PFSK-1 (cell line): ENCODE data around the gene MYRF.

Experiments used
- FOXP2 ChIP-seq: optimal IDR thresholded peaks from 2 replicates; pipeline ENCODE3; 2011; ENCODE audit warnings: borderline replicate concordance, control low read depth, inconsistent platforms; ENCODE audit not compliant: insufficient read depth; ENCODE audit errors: extremely low read length, extremely low read depth
- POLR2AphosphoS5 ChIP-seq: IDR thresholded peaks from 2 replicates; pipeline ENCODE4 v1.6.1; 2012; ENCODE audit warnings: low read depth, mild to moderate bottlenecking, control low read depth, low read length, moderate library complexity
- REST ChIP-seq, 2 experiments: IDR thresholded peaks; 2 replicates each; pipeline versions ENCODE4 v1.6.1 to v1.8.0; 2011 to 2012; ENCODE audit warnings: low read depth in 2 of 2, low read length in 2 of 2, control low read depth in 1 of 2, inconsistent platforms in 1 of 2, mild to moderate bottlenecking in 1 of 2, moderate library complexity in 1 of 2; ENCODE audit not compliant: insufficient read depth in 1 of 2
- SIN3A ChIP-seq: IDR thresholded peaks from 2 replicates; pipeline ENCODE4 v1.6.1; 2012; ENCODE audit warnings: mild to moderate bottlenecking, low read length, moderate library complexity, borderline replicate concordance; ENCODE audit not compliant: insufficient read depth
- TAF1 ChIP-seq: IDR thresholded peaks from 2 replicates; pipeline ENCODE4 v1.6.1; 2012; ENCODE audit warnings: low read length, control low read depth, borderline replicate concordance; ENCODE audit not compliant: insufficient read depth

The MYRF gene

GRCh38 chr11:61735391-61735790 is 17.0 kb upstream of the MYRF start:
- TF ChIP-seq SIN3A (no peak), FOXP2 (no peak), REST (IDR thresholded peaks at IDR 0.05; ENCODE audit: insufficient read depth in 1 of 2, low read depth in 2 of 2, low read length in 2 of 2) (no peak), POLR2AphosphoS5 (no peak), TAF1 (no peak)

GRCh38 chr11:61736310-61736709 is 16.1 kb upstream of the MYRF start:
- no peak for TF ChIP-seq FOXP2
- no peak for TF ChIP-seq REST (IDR thresholded peaks at IDR 0.05; ENCODE audit: insufficient read depth in 1 of 2, low read depth in 2 of 2, low read length in 2 of 2)
- no peak for TF ChIP-seq SIN3A
- TF ChIP-seq TAF1 = no peak

- TF ChIP-seq TAF1 (no peak), SIN3A (no peak), POLR2AphosphoS5 (no peak), REST (IDR thresholded peaks at IDR 0.05; ENCODE audit: insufficient read depth in 1 of 2, low read depth in 2 of 2, low read length in 2 of 2) (no peak), FOXP2 (no peak)
Observed at GRCh38 chr11:61737131-61737530, 15.3 kb upstream of the MYRF start.

GRCh38 chr11:61737636-61738386 is 14.6 kb upstream of the MYRF start:
- TF ChIP-seq TAF1 = no peak
- no peak for TF ChIP-seq POLR2AphosphoS5
- no peak for TF ChIP-seq FOXP2
- TF ChIP-seq REST (IDR thresholded peaks at IDR 0.05; ENCODE audit: insufficient read depth in 1 of 2, low read depth in 2 of 2, low read length in 2 of 2) = no peak
- TF ChIP-seq SIN3A = no peak

- no peak for TF ChIP-seq FOXP2
- no peak for TF ChIP-seq POLR2AphosphoS5
- TF ChIP-seq SIN3A = no peak
- no peak for TF ChIP-seq REST (IDR thresholded peaks at IDR 0.05; ENCODE audit: insufficient read depth in 1 of 2, low read depth in 2 of 2, low read length in 2 of 2)
- no peak for TF ChIP-seq TAF1
Observed at GRCh38 chr11:61738776-61739175, 13.7 kb upstream of the MYRF start.
